GM15510 (cell line): ENCODE data around the gene OR56A1.

Experiments used
- POLR2A ChIP-seq: IDR thresholded peaks from 3 replicates; pipeline ENCODE4 v1.6.1; 2011; ENCODE audit warnings: borderline replicate concordance; ENCODE audit not compliant: insufficient read length; ENCODE audit errors: extremely low read depth

OR56A1 gene

DNA sequence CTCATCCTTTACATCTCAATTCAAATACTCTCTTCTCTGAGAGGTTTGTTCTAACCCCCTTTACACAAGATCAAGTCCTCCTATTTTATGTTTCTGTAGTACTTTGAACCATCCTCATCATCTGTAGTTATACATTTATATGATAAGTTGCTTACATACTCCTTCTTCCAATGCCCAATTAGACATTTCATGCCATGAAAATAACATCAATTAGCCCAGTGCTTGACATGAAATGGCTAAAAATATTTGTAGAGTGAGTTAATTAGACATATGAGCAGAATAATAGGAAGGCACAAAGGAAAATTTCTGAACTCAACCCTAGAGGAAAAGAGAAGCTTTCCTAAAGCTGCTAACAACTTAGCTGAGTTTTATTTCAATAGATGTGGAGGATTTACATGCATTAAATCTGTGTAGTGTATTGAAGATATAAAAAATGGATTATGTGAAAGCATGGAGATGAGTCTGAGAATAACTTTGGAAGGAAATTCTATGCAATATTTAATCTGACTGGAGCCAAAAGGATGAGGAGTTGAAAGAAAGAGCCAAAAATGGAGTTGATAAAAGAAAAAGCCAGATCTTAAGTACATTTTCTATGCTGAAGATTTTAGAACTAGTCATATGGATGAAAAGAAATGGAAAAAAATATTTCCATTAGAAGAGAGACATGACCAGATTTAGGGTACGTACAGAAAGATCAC lies at the start of gene OR56A1:
TSS of gene OR56A1 (minus strand) at position 51 of the 698 bp plus-strand sequence. CDS start 3,066 bp downstream, outside the sequence.
- no peak for TF ChIP-seq POLR2A

DNA sequence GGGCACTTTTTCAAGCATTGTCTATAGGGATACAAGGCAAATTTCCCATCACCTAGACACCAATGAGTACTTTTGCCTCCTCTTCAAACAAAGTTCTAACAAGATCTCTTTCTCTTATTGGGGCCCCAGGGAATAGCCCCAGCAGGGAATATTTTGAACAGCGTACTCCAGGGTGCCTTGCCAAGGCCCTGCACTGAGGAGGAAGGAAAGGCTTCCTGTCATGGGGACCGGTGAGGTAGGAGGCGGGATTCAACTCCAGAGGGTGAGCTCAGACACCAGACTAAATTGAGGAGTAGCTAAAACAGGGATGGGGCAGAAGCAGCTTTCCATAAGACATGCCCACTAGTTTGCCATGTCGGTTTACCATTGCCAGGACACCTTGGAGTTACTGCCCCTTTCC lies 48.9 kb upstream of the OR56A1 start:
- no peak for TF ChIP-seq POLR2A

DNA sequence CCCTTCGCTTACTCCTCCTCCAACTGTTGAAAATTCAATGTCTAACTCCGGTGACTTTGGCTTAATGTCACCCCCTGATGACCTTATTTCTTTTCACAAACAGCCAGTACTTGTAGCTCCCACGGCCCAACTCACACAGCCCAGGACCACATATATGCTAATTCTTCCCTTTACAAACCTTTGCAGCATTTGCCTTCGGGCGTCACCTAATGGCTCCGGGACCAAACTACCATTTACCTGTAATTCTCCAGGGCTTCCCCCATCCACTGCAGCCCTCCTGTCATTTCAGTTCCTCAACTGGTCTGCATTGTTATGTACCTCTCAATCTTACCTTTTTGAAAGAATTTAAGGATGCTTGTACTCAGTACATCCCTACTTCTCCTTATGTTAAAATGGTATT lies 47.2 kb upstream of the OR56A1 start:
- TF ChIP-seq POLR2A = no peak

DNA sequence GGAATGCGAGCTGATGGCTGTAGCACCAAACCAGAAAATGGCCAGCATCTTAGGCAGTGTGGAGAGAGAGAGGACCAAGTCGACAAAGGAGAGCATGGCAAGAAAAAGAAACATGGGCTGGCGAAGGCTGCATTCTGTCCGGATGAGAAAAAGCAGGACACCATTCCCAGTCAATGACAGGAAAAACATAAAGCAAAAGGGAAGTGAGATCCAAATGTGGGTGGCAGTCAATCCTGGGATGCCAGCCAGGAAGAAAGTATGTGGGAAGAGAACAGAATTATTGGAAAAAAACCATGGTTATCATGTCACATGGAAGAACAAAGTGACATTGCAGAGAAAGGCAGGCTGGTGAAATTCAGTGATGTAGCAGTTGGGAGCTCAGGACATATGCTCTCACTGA lies 36.9 kb upstream of the OR56A1 start:
- TF ChIP-seq POLR2A = no peak

- no peak for TF ChIP-seq POLR2A
Measured at GRCh38 chr11:6062691-6063358, 32.3 kb upstream of the OR56A1 start.

DNA sequence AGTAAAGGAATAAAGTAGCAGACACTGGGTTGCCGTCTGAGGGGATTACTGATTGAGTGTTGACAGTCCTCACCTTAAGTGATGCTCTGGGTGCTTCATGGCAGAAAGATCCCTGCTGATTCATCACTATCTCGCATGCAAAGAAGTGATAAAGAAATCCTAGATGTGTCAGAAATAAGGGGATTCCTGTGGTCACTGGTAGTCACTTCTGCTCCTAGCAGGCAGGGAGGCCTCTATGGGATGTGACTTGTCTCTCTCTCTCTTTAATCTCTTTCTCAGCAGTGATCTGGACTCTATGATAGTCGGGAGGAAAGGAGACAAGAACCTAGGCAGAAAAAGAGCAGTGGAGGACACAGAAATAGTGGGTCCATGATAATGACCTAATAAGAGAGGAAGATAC lies 30.9 kb upstream of the OR56A1 start:
- TF ChIP-seq POLR2A = no peak

GRCh38 chr11:6057452-6057851 lies 26.9 kb upstream of the OR56A1 start:
- TF ChIP-seq POLR2A = no peak

GRCh38 chr11:6055569-6055968 lies 25.0 kb upstream of the OR56A1 start:
- TF ChIP-seq POLR2A = no peak

DNA sequence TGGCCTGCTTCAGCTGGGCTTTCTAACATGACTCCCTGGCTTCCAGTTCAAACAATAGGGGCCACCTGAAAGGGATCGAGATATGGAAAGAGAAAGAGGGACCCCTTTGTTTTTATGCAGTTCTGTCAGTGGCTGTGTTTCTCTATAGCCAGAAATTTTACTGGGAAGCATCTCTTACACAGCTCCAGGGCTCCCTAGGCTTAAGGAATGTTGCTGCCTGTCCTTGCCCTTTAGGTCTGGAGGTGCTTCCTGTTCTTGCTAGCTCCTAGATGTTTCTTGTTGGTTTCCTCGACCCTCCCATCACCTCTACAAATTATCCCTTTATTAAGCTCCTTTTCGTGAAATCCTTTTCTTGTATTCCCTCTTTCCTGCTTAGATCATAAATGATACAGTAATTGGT lies 21.8 kb upstream of the OR56A1 start:
- TF ChIP-seq POLR2A = no peak

GRCh38 chr11:6040874-6041273 lies 10.3 kb upstream of the OR56A1 start:
- no peak for TF ChIP-seq POLR2A

DNA sequence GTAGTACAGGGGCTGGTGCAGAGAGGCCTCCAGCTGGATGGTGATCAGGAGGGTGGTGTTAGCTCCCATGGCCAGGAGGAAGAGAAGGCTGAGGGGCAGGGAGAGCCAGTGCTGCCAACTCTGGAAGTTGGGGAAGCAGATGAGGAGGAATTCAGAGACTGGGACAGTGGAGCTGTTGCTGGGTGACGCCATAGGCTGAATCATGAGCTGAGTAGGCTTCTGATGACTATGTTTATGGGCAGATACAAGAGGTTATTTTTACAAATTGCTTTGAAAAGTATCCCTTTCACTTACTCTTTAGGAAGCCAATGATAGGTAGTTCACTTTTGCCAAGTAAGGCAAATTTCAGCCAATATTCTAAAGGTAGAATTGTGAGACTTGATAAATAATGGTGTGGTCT lies 3.1 kb downstream of the OR56A1 start:
- no peak for TF ChIP-seq POLR2A

DNA sequence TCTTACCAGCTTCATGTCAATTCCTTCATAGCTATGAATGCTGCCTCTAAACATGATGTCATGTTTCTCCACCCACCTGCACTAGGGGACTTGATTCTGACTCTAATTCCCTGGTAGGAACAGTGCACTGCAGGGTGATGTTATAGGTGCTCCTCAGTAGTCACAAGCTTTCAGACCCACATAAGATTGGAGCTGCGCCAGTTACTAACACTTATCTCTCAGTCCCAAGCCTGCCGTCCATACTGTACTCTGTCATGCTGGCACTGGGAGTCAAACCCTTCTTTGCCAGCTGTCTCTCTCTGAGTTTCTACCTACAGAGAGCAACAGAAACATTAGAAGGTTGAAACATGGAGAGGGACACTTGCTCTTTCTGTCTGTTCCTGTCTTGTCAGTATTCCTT lies 5.5 kb downstream of the OR56A1 start:
- no peak for TF ChIP-seq POLR2A

GRCh38 chr11:6022956-6023355 lies 7.6 kb downstream of the OR56A1 start:
- TF ChIP-seq POLR2A = no peak

- no peak for TF ChIP-seq POLR2A
Measured at GRCh38 chr11:6013042-6013441, 17.5 kb downstream of the OR56A1 start.

DNA sequence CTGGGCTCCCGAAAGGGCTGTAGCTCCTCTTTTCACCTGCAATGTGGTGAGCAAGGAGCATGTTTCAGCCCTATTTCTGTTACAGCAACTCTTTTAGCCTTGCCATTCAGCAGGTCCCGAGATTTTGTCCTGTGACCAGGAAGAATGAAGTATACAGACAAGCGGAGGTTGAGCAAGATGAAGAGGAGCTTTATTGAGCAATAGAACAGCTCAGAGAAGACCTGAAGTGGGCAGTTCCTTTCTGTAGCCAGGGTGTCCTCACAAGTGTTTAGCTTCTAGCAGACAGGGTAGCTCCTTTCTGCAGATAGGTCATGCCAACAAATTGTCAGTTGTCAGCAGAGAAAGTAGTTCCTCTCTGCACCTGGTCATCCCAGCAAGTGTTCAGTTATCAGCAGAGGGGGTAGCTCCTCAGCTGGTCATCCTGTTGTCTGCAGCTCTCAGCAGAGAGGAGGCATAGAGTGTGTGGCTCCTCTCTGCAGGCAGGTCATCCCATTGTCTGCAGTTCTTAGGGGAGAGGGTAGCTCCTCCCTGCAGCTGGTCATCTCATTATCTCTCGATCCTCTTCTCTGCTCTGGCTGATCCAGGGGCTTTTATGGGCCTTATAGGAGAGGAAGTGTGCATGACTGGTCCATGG lies 18.4 kb downstream of the OR56A1 start:
- TF ChIP-seq POLR2A = no peak

- TF ChIP-seq POLR2A = no peak
Measured at GRCh38 chr11:6006846-6007245, 23.7 kb downstream of the OR56A1 start, which contains the start of gene OR56A4. OR56A4 (minus strand) TSS chr11:6006946; CDS start chr11:6002992, 3,954 bp downstream.
